Pancreas (tissue), 10 donors: ENCODE data around the gene GPRC5A. TPM values are rescaled to one million over a fixed set of nuclear protein-coding genes. Genes with fewer than 3 reads are reported as not detected.

Source experiments
- ATAC-seq, 4 donors: fragments of 200-7000 bp; cut with Tn5 transposase; one replicate each; pipeline versions ENCODE4 v1.8.0 to v1.9.1; 2020; ENCODE audit warnings: mild to moderate bottlenecking in 4 of 4, moderate library complexity in 4 of 4
- DNase-seq, 6 donors: peaks; one replicate each; pipeline ENCODE4 v3.0.0-alpha.2; 2020
- FAIRE-seq: peaks from 2 replicates; lab custom pipeline; 2012; peaks lifted over from hg19 to GRCh38; lab: Jason Lieb, UNC
- H3K27ac ChIP-seq, 4 donors: fragments of 200-600 bp; sonication (generic); 1 replicate in 3 of 4; 2 replicates in 1 of 4; pipeline versions ENCODE4 v1.5.0 to v1.8.0; 2020
- H3K27me3 ChIP-seq, 4 donors: fragments of 200-600 bp; one replicate each; pipeline ENCODE4 v1.8.0; 2021
- H3K36me3 ChIP-seq, 3 donors: fragments of 200-600 bp; sonication (generic) in 1 of 3; one replicate each; pipeline versions ENCODE4 v1.5.0 to v1.8.0; 2020 to 2021
- H3K4me1 ChIP-seq, 3 donors: fragments of 200-600 bp; one replicate each; pipeline ENCODE4 v1.8.0; 2021
- H3K4me3 ChIP-seq, 4 donors: fragments of 200-600 bp; sonication (generic) in 2 of 4; one replicate each; pipeline versions ENCODE4 v1.5.0 to v1.8.0; 2020 to 2021
- H3K9me3 ChIP-seq, 4 donors: fragments of 200-600 bp; one replicate each; pipeline ENCODE4 v1.8.0; 2021
- WGBS, 2 donors: extraction: QIAGEN DNeasy Blood & Tissue Kit; methylation state at CpG; one replicate each; pipeline ENCODE4 v1.1.7; 2013; 5-methylcytosine and 5-hydroxymethylcytosine counted together
- intact Hi-C, 3 donors: fragments of 100-400 bp; cut with DNase I; formaldehyde crosslinking; loops; one replicate each; pipeline versions ENCODE4 v1.11.1 to v1.14.2; 2022
- polyA plus RNA-seq, 2 donors: library from polyadenylated mRNA; stranded (reverse); fragments of 200-250 nt; gene quantifications; one replicate each; pipeline ENCODE4 v1.2.3, GENCODE V29; 2013
- total RNA-seq, 6 donors: library from RNA; stranded (reverse); fragmentation: NEBNext Ultra II Directional in 4 of 6; extraction: Animal tissue kit (Norgen Biotek cat#: 25700) in 4 of 6; gene quantifications; one replicate each; pipeline versions ENCODE4 v1.2.1 to v1.2.4, GENCODE V29; 2021 to 2023
- TF ChIP-seq, protein P1 (sequence below), 4 donors: fragments of 200-600 bp; sonication (generic) in 3 of 4; IDR thresholded peaks; one replicate each; pipeline versions ENCODE4 v1.5.0 to v1.8.0; 2021; ENCODE audit warnings: antibody characterized with exemption in 4 of 4
- donor health status: healthy with polysubstance abuse.
- donor health status: DM: no; HTN: no; CAD: no; lungs with moderate emphysema.
- donor health status: DM: no; HTN: no; CAD: no.
- donor health status: control.
- donor health status: control.
- donor health status: Bipolar disorder and iron deficiency.
- donor health status: DM: yes; HTN: yes; CAD: no.
- donor health status: DM: no; HTN: no; CAD: no.
- donor health status: DM: no; HTN: no; CAD: no.
- donor health status: DM: yes; HTN: yes; CAD: no.

Gene GPRC5A
- total and polyA plus RNA-seq, 8 donors: 0.96 to 11.0 (median 2.5) TPM

DNA sequence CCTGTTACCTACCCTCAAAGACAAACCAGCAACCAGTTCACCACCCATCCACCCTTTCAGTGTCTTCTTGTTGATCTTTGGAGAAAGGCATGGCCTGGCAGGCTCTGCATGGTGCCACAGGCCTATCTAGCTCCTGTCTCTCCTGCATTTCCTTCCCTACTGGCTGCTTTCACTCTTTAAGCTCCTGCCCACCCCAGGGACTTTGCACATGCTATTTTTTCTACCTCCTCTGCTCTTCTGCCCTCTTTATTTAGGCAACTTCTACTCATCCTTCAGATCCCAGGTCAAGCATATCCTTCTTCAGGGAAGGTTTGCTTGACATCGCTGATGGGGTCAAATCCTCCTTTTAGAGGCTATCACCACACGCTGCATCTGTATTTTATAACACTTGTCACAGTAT is 27.1 kb upstream of the GPRC5A start:
- Histone ChIP-seq H3K27me3 (no peaks in the 10 kb centered on the region), H3K27ac (no peak overlapping the region), H3K36me3 (no peaks in the 10 kb centered on the region), H3K4me1 (no peaks in the 10 kb centered on the region), H3K9me3 (no peaks in the 10 kb centered on the region), H3K4me3 (no peak overlapping the region)
- WGBS, 2 donors: 95 to 99% methylated on average over 2 of the region's 2 CpGs
- FAIRE-seq: no peak
- TF ChIP-seq, protein P1, sequence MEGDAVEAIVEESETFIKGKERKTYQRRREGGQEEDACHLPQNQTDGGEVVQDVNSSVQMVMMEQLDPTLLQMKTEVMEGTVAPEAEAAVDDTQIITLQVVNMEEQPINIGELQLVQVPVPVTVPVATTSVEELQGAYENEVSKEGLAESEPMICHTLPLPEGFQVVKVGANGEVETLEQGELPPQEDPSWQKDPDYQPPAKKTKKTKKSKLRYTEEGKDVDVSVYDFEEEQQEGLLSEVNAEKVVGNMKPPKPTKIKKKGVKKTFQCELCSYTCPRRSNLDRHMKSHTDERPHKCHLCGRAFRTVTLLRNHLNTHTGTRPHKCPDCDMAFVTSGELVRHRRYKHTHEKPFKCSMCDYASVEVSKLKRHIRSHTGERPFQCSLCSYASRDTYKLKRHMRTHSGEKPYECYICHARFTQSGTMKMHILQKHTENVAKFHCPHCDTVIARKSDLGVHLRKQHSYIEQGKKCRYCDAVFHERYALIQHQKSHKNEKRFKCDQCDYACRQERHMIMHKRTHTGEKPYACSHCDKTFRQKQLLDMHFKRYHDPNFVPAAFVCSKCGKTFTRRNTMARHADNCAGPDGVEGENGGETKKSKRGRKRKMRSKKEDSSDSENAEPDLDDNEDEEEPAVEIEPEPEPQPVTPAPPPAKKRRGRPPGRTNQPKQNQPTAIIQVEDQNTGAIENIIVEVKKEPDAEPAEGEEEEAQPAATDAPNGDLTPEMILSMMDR (IDR thresholded peaks at IDR 0.05): no peak
- no peak for DNase-seq
- intact Hi-C loops: no loop called here
- no peak for ATAC-seq

DNA sequence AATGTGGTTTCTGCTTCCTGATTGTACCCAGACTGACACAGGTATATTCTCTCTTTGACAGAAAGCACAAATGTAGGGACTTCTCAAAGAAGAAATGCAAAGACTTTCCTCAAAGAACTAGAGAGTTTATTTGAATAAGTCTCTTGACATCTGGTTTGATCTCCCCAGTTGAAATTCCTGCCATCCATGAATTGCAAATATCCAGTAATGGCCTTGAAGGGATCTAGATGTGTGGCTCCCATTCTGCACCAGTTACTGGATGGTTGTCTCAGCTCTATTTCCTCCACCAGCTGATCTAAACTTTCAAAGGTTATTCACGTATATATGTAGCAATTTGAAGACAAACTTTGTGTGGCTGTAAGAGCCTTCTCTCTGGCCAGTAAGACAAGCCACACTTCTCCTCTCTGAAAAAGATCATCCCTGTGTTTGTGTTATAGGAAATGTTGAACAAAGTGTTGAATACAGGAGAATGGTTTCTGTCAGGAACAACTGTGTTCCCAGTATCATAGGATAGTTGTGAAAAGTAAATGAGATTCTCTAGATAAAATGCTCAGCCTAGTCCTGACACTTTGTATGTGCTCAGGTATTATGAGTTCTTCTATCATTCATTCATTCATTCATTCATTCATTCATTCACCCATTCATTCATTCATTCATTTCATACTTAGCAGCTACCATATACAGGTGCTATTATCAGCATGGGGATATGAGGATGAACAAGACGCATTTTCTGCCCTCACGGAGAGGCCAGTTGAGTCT is 22.7 kb upstream of the GPRC5A start:
- H3K27me3 ChIP-seq: no peaks in the 10 kb centered on the region
- intact Hi-C loops: no loop called here
- ATAC-seq (no peak), DNase-seq (no peak), FAIRE-seq (no peak)
- no peak overlapping the region for H3K27ac ChIP-seq
- no peak overlapping the region for H3K4me3 ChIP-seq
- WGBS, 2 donors: 89 to 93% methylated on average over 3 of the region's 3 CpGs
- H3K36me3 ChIP-seq: no peaks in the 10 kb centered on the region
- H3K4me1 ChIP-seq: no peaks in the 10 kb centered on the region
- H3K9me3 ChIP-seq: no peaks in the 10 kb centered on the region
- TF ChIP-seq, protein P1 (IDR thresholded peaks at IDR 0.05): no peak

DNA sequence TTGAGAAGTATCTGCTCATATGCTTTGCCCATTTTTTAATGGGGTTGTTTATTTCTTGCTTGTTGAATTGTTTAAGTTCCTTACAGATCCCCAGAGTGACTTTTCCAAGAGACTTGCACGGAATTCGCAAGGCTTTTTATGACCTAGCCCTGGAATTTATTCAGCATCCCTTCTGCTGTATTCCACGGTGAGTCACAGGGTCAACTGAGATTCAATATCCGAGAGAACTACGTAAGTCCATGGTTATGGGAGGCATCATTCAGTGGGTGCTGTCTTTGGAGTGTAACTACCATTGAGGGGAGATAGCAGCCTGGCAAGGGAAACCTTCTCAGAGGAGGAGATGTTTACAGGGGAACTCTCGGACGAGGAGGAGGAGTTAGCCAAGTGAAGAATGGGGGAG is 20.9 kb upstream of the GPRC5A start:
- no peaks in the 10 kb centered on the region for H3K36me3 ChIP-seq
- ATAC-seq: no peak
- no peak overlapping the region for H3K27ac ChIP-seq
- TF ChIP-seq, protein P1 (IDR thresholded peaks at IDR 0.05): no peak
- no peak for DNase-seq
- FAIRE-seq: no peak
- intact Hi-C loops: no loop called here
- no peak overlapping the region for H3K4me3 ChIP-seq
- WGBS, 2 donors: 93 to 97% methylated on average over 7 of the region's 7 CpGs
- no peaks in the 10 kb centered on the region for H3K9me3 ChIP-seq
- no peaks in the 10 kb centered on the region for H3K27me3 ChIP-seq
- H3K4me1 ChIP-seq: no peaks in the 10 kb centered on the region

DNA sequence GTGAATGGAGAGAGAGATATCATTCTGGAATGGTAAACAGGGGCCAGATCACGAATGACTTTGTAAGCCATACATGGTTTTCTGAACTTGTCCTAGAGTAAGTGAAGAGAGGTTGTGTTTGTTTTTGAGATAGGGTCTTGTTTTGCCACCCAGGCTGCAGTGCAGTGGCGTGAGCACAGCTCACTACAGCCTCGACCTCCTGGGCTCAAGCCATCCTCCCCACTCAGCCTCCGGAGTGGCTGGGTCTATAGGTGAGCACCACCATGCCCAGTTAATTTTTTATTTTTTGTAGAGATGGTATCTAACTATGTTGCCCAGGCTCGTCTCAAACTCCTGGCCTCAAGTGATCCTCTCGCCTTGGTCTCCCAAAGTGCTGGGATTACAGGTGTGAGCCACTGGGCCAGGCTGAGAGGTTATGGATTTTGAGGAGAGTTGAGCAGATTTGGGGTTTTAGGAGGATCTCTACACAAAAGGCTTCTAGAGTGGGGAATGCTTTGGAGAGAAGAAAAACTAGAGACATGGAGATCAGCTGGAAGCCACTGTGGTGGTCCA is 19.7 kb upstream of the GPRC5A start:
- ATAC-seq (no peak), DNase-seq (no peak), FAIRE-seq (no peak)
- Histone ChIP-seq H3K4me1 (no peaks in the 10 kb centered on the region), H3K27me3 (no peaks in the 10 kb centered on the region), H3K4me3 (no peak overlapping the region), H3K27ac (no peak overlapping the region), H3K36me3 (no peaks in the 10 kb centered on the region), H3K9me3 (no peaks in the 10 kb centered on the region)
- TF ChIP-seq, protein P1 (IDR thresholded peaks at IDR 0.05): no peak
- 84 to 86% methylated on average over 6 of the region's 6 CpGs for WGBS, 2 donors
- intact Hi-C loops: no loop called here
